Stimulated activated naive CD8-positive, alpha-beta T cell treated with anti-CD3 and anti-CD28 coated beads, Interleukin-15, Interleukin-2, amounts not matched to agents 100 ng/mL and 50 ng/mL, for 24 hours (primary cell): ENCODE data around the gene STK4.
"Not testable (repeated sequence)": the region's sequence is repeated elsewhere in the genome, so short reads cannot be mapped to it uniquely, and the experiment has no call there.

Source experiments
- H3K27ac Mint-ChIP-seq: one replicate; pipeline ENCODE4 v1.8.0; 2021; ENCODE audit warnings: mild to moderate bottlenecking, mixed read lengths
- H3K27me3 Mint-ChIP-seq: one replicate; pipeline ENCODE4 v1.8.0; 2021; ENCODE audit warnings: mixed read lengths
- H3K36me3 Mint-ChIP-seq: one replicate; pipeline ENCODE4 v1.8.0; 2021; ENCODE audit warnings: low read depth, mixed read lengths
- H3K4me1 Mint-ChIP-seq: one replicate; pipeline ENCODE4 v1.8.0; 2021; ENCODE audit warnings: low read depth, mixed read lengths
- H3K4me3 Mint-ChIP-seq: one replicate; pipeline ENCODE4 v1.8.0; 2021; ENCODE audit warnings: mild to moderate bottlenecking, mixed read lengths
- H3K9me3 Mint-ChIP-seq: one replicate; pipeline ENCODE4 v1.8.0; 2021; ENCODE audit warnings: mixed read lengths

STK4 gene

GRCh38 chr20:45019027-45019761 is 52.9 kb downstream of the STK4 start:
- no peak overlapping the region for H3K4me3 Mint-ChIP-seq
- H3K4me1 Mint-ChIP-seq = peaks cover 72% of the 10 kb centered on the region
- H3K27ac Mint-ChIP-seq = no peak overlapping the region
- H3K36me3 Mint-ChIP-seq = peaks cover 84% of the 10 kb centered on the region
- no peaks in the 10 kb centered on the region for H3K27me3 Mint-ChIP-seq
- no peaks in the 10 kb centered on the region for H3K9me3 Mint-ChIP-seq

- Mint-ChIP-seq H3K9me3 (no peaks in the 10 kb centered on the region), H3K27me3 (no peaks in the 10 kb centered on the region), H3K36me3 (peaks cover 86% of the 10 kb centered on the region), H3K27ac (peak overlapping the region; percentile 4), H3K4me3 (no peak overlapping the region), H3K4me1 (peaks cover 71% of the 10 kb centered on the region)
Observed at GRCh38 chr20:45019762-45020123, 53.4 kb downstream of the STK4 start.

- Mint-ChIP-seq H3K36me3 (peaks cover 86% of the 10 kb centered on the region), H3K4me3 (no peak overlapping the region), H3K27ac (peak overlapping the region; percentile 4), H3K27me3 (no peaks in the 10 kb centered on the region), H3K9me3 (no peaks in the 10 kb centered on the region), H3K4me1 (peaks cover 70% of the 10 kb centered on the region)
Observed at GRCh38 chr20:45020236-45020886, 54.0 kb downstream of the STK4 start.

GRCh38 chr20:45021631-45022030 is 55.3 kb downstream of the STK4 start:
- Mint-ChIP-seq H3K4me3 (no peak overlapping the region), H3K36me3 (peaks cover 86% of the 10 kb centered on the region), H3K4me1 (peaks cover 65% of the 10 kb centered on the region), H3K9me3 (no peaks in the 10 kb centered on the region), H3K27me3 (no peaks in the 10 kb centered on the region), H3K27ac (no peak overlapping the region)

GRCh38 chr20:45023140-45023539 is 56.8 kb downstream of the STK4 start:
- H3K9me3 Mint-ChIP-seq, H3K27ac Mint-ChIP-seq, H3K27me3 Mint-ChIP-seq, H3K4me3 Mint-ChIP-seq: not testable (repeated sequence)
- peaks cover 80% of the 10 kb centered on the region for H3K36me3 Mint-ChIP-seq
- H3K4me1 Mint-ChIP-seq = peaks cover 61% of the 10 kb centered on the region

- Mint-ChIP-seq H3K27me3 (no peaks in the 10 kb centered on the region), H3K27ac (peak overlapping the region; percentile 86), H3K36me3 (peaks cover 77% of the 10 kb centered on the region), H3K4me1 (peaks cover 63% of the 10 kb centered on the region), H3K9me3 (no peaks in the 10 kb centered on the region), H3K4me3 (no peak overlapping the region)
Observed at GRCh38 chr20:45028424-45029136, 62.3 kb downstream of the STK4 start.

GRCh38 chr20:45029884-45030283 is 63.6 kb downstream of the STK4 start:
- Mint-ChIP-seq H3K4me3 (no peak overlapping the region), H3K36me3 (peaks cover 77% of the 10 kb centered on the region), H3K9me3 (no peaks in the 10 kb centered on the region), H3K27ac (peak overlapping the region; percentile 46), H3K4me1 (peaks cover 70% of the 10 kb centered on the region), H3K27me3 (no peaks in the 10 kb centered on the region)

GRCh38 chr20:45032276-45032675 is 66.0 kb downstream of the STK4 start:
- Mint-ChIP-seq H3K4me1 (peaks cover 76% of the 10 kb centered on the region), H3K36me3 (peaks cover 77% of the 10 kb centered on the region), H3K27ac (peak overlapping the region; percentile 50), H3K9me3 (no peaks in the 10 kb centered on the region), H3K27me3 (no peaks in the 10 kb centered on the region), H3K4me3 (no peak overlapping the region)

- Mint-ChIP-seq H3K36me3 (peaks cover 77% of the 10 kb centered on the region), H3K27ac (no peak overlapping the region), H3K4me3 (no peak overlapping the region), H3K27me3 (no peaks in the 10 kb centered on the region), H3K4me1 (peaks cover 77% of the 10 kb centered on the region), H3K9me3 (no peaks in the 10 kb centered on the region)
Observed at GRCh38 chr20:45032781-45033180, 66.5 kb downstream of the STK4 start.

- Mint-ChIP-seq H3K27ac (peak overlapping the region; percentile 89), H3K27me3 (no peaks in the 10 kb centered on the region), H3K4me3 (no peak overlapping the region), H3K4me1 (peaks cover 77% of the 10 kb centered on the region), H3K9me3 (no peaks in the 10 kb centered on the region), H3K36me3 (peaks cover 68% of the 10 kb centered on the region)
Observed at GRCh38 chr20:45034436-45034835, 68.1 kb downstream of the STK4 start.

- Mint-ChIP-seq H3K27me3 (no peaks in the 10 kb centered on the region), H3K27ac (peak overlapping the region; percentile 88), H3K4me3 (peak overlapping the region; percentile 0), H3K36me3 (peaks cover 73% of the 10 kb centered on the region), H3K4me1 (peaks cover 89% of the 10 kb centered on the region), H3K9me3 (no peaks in the 10 kb centered on the region)
Observed at GRCh38 chr20:45036044-45036755, 69.9 kb downstream of the STK4 start.

GRCh38 chr20:45037050-45037449 is 70.7 kb downstream of the STK4 start:
- peaks cover 95% of the 10 kb centered on the region for H3K4me1 Mint-ChIP-seq
- no peaks in the 10 kb centered on the region for H3K9me3 Mint-ChIP-seq
- no peak overlapping the region for H3K4me3 Mint-ChIP-seq
- H3K27ac Mint-ChIP-seq = peak overlapping the region; percentile 85
- H3K36me3 Mint-ChIP-seq = peaks cover 79% of the 10 kb centered on the region
- H3K27me3 Mint-ChIP-seq = no peaks in the 10 kb centered on the region

- Mint-ChIP-seq H3K36me3 (peaks cover 79% of the 10 kb centered on the region), H3K27ac (peak overlapping the region; percentile 85), H3K27me3 (no peaks in the 10 kb centered on the region), H3K9me3 (no peaks in the 10 kb centered on the region), H3K4me3 (no peak overlapping the region), H3K4me1 (peaks cover 95% of the 10 kb centered on the region)
Observed at GRCh38 chr20:45037635-45038034, 71.3 kb downstream of the STK4 start.

- Mint-ChIP-seq H3K36me3 (peaks cover 83% of the 10 kb centered on the region), H3K4me1 (peaks cover 95% of the 10 kb centered on the region), H3K27ac (peak overlapping the region; percentile 75), H3K4me3 (no peak overlapping the region), H3K27me3 (no peaks in the 10 kb centered on the region), H3K9me3 (no peaks in the 10 kb centered on the region)
Observed at GRCh38 chr20:45038745-45039474, 72.6 kb downstream of the STK4 start.
